Calu3 (cell line): ENCODE data around the gene POLL. TPM values are rescaled to one million over a fixed set of nuclear protein-coding genes. Genes with fewer than 3 reads are reported as not detected.

Source experiments
- BruUV-seq: library from RNA; stranded (reverse); fragments of 400-500 nt; replicated peaks from 2 replicates; lab custom pipeline; 2021; lab: Mats Ljungman, UMichigan
- CTCF ChIA-PET: fragments of 300-600 bp; sonication (Branson Sonifier 250); formaldehyde crosslinking; loops from one replicate; lab custom pipeline; 2022; ENCODE audit warnings: antibody characterized with exemption; lab: Charles Lee
- DNase-seq: peaks from one replicate; pipeline ENCODE4 v3.0.0; 2022
- H3K27ac Mint-ChIP-seq: one replicate; pipeline ENCODE4 v1.8.0; 2022; ENCODE audit warnings: mixed read lengths; ENCODE audit not compliant: unreplicated experiment
- H3K27me3 Mint-ChIP-seq: one replicate; pipeline ENCODE4 v1.8.0; 2022; ENCODE audit warnings: mixed read lengths; ENCODE audit not compliant: unreplicated experiment
- H3K36me3 Mint-ChIP-seq: one replicate; pipeline ENCODE4 v1.8.0; 2022; ENCODE audit warnings: mild to moderate bottlenecking, moderate library complexity, mixed read lengths; ENCODE audit not compliant: insufficient read depth, unreplicated experiment
- H3K4me1 Mint-ChIP-seq: one replicate; pipeline ENCODE4 v1.8.0; 2022; ENCODE audit warnings: mild to moderate bottlenecking, low read depth, mixed read lengths; ENCODE audit not compliant: unreplicated experiment
- H3K4me3 Mint-ChIP-seq: one replicate; pipeline ENCODE4 v1.8.0; 2022; ENCODE audit warnings: mild to moderate bottlenecking, low read depth, moderate library complexity, mixed read lengths; ENCODE audit not compliant: unreplicated experiment
- H3K9me3 Mint-ChIP-seq: one replicate; pipeline ENCODE4 v1.8.0; 2022; ENCODE audit warnings: low read depth, mixed read lengths; ENCODE audit not compliant: unreplicated experiment
- CTCF ChIP-seq: fragments of 200-600 bp; IDR thresholded peaks from one replicate; pipeline ENCODE4 v1.8.0; 2022; ENCODE audit warnings: antibody characterized with exemption; ENCODE audit not compliant: unreplicated experiment
- intact Hi-C: fragments of 100-400 bp; cut with micrococcal nuclease; formaldehyde crosslinking; loops from one replicate; pipeline ENCODE4 v1.10.0; 2022; ENCODE audit not compliant: unreplicated experiment
- total RNA-seq: library from RNA; stranded (reverse); gene quantifications from 2 replicates; pipeline ENCODE4 v1.2.3, GENCODE V29; 2022

POLL gene
- total RNA-seq, 1 experiment from 2014 or later, result 28.4 TPM

DNA sequence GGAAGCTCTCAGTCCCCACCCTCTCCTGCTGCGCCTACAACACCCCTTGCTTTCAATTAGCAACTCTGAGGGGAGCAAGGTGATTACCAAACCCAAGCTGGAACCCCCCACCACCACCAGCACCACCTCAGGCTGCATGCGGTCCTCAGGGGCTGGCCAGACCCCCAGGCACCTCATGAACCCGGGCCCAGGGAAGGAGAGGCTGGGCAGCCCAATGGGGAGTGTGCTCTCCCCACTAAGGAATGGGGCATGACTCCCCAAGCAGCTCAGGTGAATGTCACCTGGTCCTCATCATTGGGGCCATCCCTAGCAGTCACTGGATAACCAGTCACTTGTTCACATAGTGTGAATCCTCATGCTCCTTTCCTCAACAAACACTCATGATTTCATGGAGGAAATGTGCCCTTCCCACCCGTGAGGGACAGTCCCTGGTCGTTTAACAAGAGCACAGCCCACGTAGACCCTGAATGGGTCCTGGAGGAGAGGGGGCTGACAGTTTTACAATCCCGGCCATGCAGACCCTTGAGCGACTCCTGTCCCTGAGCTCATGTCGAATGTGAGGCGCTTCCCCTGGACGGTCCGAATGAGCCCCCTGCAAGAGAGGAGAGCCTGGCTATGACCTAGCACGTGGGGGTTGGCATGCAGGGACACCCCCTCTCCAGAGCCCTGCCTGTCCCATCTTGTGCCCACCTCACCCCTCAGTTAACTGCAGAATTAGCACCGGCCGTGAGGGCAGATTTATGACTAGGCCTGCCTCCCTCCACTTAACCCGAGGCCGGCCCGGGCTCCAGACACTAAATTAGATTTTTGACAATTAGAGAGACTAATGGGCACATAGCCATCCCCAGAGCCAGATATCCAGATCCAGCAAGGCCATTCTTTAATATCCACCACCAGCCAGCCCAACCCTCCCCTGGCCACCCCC is 29.1 kb downstream of the POLL start:
- Mint-ChIP-seq H3K9me3 (no peaks in the 10 kb centered on the region), H3K4me1 (no peaks in the 10 kb centered on the region), H3K36me3 (no peaks in the 10 kb centered on the region), H3K4me3 (no peak overlapping the region), H3K27ac (no peak overlapping the region), H3K27me3 (peaks cover 7% of the 10 kb centered on the region)
- intact Hi-C loops, result loop anchor here (5.0 kb wide), 1 partner anchor 332 kb away; the partner anchor contains the start of gene LBX1
- DNase-seq, result no peak
- no TSS peak for BruUV-seq
- CTCF ChIA-PET, result no interaction called here
- TF ChIP-seq CTCF, result no peak

- Mint-ChIP-seq H3K4me1 (no peaks in the 10 kb centered on the region), H3K36me3 (no peaks in the 10 kb centered on the region), H3K9me3 (no peaks in the 10 kb centered on the region), H3K4me3 (no peak overlapping the region), H3K27me3 (peaks cover under 1% of the 10 kb centered on the region), H3K27ac (no peak overlapping the region)
- no peak for DNase-seq
- CTCF ChIA-PET, result no interaction called here
- no peak for TF ChIP-seq CTCF
- BruUV-seq, result no TSS peak
- intact Hi-C loops, result loop anchor here (5.0 kb wide), 1 partner anchor 331 kb away; the partner anchor contains the start of gene LBX1
These were observed 29.9 kb downstream of the POLL start for GRCh38 chr10:101558204-101558603.

DNA sequence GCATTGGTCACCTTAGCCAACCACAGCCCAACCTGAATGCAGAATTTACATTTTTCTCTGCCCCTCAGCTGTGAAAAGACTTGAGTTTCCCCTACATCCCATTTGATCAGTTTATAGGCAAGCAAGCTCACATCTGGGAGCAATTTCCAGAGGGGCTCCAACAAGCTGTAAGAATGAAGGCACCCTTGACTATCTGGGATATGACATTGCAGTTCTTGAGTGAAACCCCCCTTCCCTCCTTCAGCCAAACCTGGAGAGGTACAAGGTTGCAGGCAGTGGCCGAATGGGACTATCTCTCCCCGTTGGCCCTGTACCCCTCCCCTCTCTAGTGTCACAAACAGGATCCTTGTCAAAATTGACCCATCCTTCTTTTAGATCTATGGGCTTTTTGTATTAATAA is 30.5 kb downstream of the POLL start:
- DNase-seq, result no peak
- BruUV-seq, result no TSS peak
- no peak overlapping the region for H3K4me3 Mint-ChIP-seq
- no peaks in the 10 kb centered on the region for H3K27me3 Mint-ChIP-seq
- CTCF ChIA-PET, result no interaction called here
- H3K36me3 Mint-ChIP-seq, result peaks cover 3% of the 10 kb centered on the region
- no peak for TF ChIP-seq CTCF
- H3K9me3 Mint-ChIP-seq, result no peaks in the 10 kb centered on the region
- no peaks in the 10 kb centered on the region for H3K4me1 Mint-ChIP-seq
- intact Hi-C loops, result loop anchor here (5.0 kb wide), 1 partner anchor 330 kb away; the partner anchor contains the start of gene LBX1
- H3K27ac Mint-ChIP-seq, result no peak overlapping the region

- no peak overlapping the region for H3K27ac Mint-ChIP-seq
These were observed 35.6 kb downstream of the POLL start for GRCh38 chr10:101552442-101552841.

More at GRCh38 chr10:101552442-101552841, 35.6 kb downstream of the POLL start:
- BruUV-seq, result no TSS peak
- H3K9me3 Mint-ChIP-seq, result no peaks in the 10 kb centered on the region
- no peaks in the 10 kb centered on the region for H3K27me3 Mint-ChIP-seq
- no peak for DNase-seq
- H3K4me1 Mint-ChIP-seq, result no peaks in the 10 kb centered on the region
- TF ChIP-seq CTCF, result no peak
- H3K36me3 Mint-ChIP-seq, result peaks cover 8% of the 10 kb centered on the region
- no peak overlapping the region for H3K4me3 Mint-ChIP-seq
- intact Hi-C loops, result no loop called here
- CTCF ChIA-PET, result no interaction called here
